Osteocyte (in vitro differentiated cells): ENCODE measurements around the gene HAGHL. TPM values are rescaled to one million over a fixed set of nuclear protein-coding genes. Genes with fewer than 3 reads are reported as not detected.
"Not testable (repeated sequence)": the region's sequence is repeated elsewhere in the genome, so short reads cannot be mapped to it uniquely, and the experiment has no call there.

ENCODE experiments used
- DNase-seq: peaks from one replicate; pipeline ENCODE4 v3.0.0; 2021; ENCODE audit warnings: mixed read lengths; ENCODE audit not compliant: unreplicated experiment; ENCODE audit errors: extremely low spot score
- H3K27ac Mint-ChIP-seq: one replicate; pipeline ENCODE4 v1.8.0; 2021; ENCODE audit warnings: mild to moderate bottlenecking, mixed read lengths; ENCODE audit not compliant: unreplicated experiment
- H3K27me3 Mint-ChIP-seq: one replicate; pipeline ENCODE4 v1.8.0; 2021; ENCODE audit warnings: mixed read lengths; ENCODE audit not compliant: unreplicated experiment
- H3K36me3 Mint-ChIP-seq: one replicate; pipeline ENCODE4 v1.8.0; 2021; ENCODE audit warnings: mixed read lengths; ENCODE audit not compliant: unreplicated experiment
- H3K4me1 Mint-ChIP-seq: one replicate; pipeline ENCODE4 v1.8.0; 2021; ENCODE audit warnings: mixed read lengths; ENCODE audit not compliant: unreplicated experiment
- H3K4me3 Mint-ChIP-seq: one replicate; pipeline ENCODE4 v1.8.0; 2021; ENCODE audit warnings: mild to moderate bottlenecking, moderate library complexity, mixed read lengths; ENCODE audit not compliant: unreplicated experiment
- H3K9me3 Mint-ChIP-seq: one replicate; pipeline ENCODE4 v1.8.0; 2021; ENCODE audit warnings: mixed read lengths; ENCODE audit not compliant: unreplicated experiment
- total RNA-seq: library from RNA; stranded (reverse); gene quantifications from 2 replicates; pipeline ENCODE4 v1.2.1, GENCODE V29; 2021
- TF ChIP-seq, protein P1 (sequence below): fragments of 200-600 bp; sonication (generic); IDR thresholded peaks from 2 replicates; pipeline ENCODE4 v1.5.0; 2021; ENCODE audit warnings: antibody characterized with exemption, mild to moderate bottlenecking, moderate library complexity

The HAGHL gene
- total RNA-seq, 1 donor from 2014 or later = 17.3 TPM

DNA sequence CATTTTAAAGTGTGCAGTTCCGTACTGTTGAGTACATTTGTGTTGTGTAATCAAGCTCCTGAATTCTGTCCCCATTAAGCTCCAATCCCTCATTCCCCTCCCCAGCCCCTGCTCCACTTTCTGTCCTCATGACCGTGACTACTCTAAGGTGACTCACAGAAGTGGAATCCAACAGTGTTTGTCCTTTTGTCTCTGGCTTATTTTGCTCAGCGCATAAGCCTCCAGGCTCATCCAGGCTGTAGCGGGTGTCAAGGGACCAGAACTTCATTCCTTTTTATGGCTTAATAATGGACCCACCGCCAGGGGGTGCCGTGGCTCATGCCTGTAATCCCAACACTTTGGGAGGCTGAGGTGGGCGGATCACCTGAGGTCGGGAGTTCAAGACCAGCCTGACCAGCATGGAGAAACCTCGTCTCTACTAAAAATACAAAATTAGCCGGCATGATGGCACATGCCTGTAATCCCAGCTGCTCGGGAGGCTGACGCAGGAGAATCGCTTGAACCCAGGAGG lies 14.1 kb upstream of the HAGHL start:
- not testable (repeated sequence) for H3K9me3 Mint-ChIP-seq, H3K36me3 Mint-ChIP-seq, H3K27me3 Mint-ChIP-seq, DNase-seq, H3K4me3 Mint-ChIP-seq
- H3K27ac Mint-ChIP-seq = peak overlapping the region; percentile 85
- peaks cover 37% of the 10 kb centered on the region for H3K4me1 Mint-ChIP-seq
- TF ChIP-seq, protein P1, sequence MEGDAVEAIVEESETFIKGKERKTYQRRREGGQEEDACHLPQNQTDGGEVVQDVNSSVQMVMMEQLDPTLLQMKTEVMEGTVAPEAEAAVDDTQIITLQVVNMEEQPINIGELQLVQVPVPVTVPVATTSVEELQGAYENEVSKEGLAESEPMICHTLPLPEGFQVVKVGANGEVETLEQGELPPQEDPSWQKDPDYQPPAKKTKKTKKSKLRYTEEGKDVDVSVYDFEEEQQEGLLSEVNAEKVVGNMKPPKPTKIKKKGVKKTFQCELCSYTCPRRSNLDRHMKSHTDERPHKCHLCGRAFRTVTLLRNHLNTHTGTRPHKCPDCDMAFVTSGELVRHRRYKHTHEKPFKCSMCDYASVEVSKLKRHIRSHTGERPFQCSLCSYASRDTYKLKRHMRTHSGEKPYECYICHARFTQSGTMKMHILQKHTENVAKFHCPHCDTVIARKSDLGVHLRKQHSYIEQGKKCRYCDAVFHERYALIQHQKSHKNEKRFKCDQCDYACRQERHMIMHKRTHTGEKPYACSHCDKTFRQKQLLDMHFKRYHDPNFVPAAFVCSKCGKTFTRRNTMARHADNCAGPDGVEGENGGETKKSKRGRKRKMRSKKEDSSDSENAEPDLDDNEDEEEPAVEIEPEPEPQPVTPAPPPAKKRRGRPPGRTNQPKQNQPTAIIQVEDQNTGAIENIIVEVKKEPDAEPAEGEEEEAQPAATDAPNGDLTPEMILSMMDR = peak; percentile 67

DNA sequence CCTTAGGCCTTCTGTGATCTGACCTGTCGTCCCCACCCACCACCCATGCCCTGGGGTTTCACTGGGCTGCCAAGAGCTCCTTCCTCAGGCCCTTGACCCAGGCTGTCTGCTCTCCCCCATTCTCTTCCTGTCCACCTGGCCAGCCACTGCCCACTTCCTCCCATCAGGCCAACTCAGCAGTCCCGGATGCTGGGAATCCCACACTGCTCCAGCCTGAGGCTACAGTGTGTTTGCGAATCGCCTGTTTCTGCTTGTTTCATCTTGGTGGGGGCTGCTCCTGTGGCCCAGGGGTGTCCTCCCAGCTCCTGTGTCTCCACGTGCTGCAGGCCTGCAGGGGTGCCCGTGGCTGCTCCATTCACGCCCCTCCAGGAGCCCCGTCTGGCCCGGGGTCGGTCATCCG lies 12.8 kb upstream of the HAGHL start:
- DNase-seq = no peak
- H3K4me1 Mint-ChIP-seq = peaks cover 38% of the 10 kb centered on the region
- H3K27ac Mint-ChIP-seq = no peak overlapping the region
- no peaks in the 10 kb centered on the region for H3K36me3 Mint-ChIP-seq
- TF ChIP-seq, protein P1 = no peak
- no peaks in the 10 kb centered on the region for H3K9me3 Mint-ChIP-seq
- no peak overlapping the region for H3K4me3 Mint-ChIP-seq
- H3K27me3 Mint-ChIP-seq = no peaks in the 10 kb centered on the region

DNA sequence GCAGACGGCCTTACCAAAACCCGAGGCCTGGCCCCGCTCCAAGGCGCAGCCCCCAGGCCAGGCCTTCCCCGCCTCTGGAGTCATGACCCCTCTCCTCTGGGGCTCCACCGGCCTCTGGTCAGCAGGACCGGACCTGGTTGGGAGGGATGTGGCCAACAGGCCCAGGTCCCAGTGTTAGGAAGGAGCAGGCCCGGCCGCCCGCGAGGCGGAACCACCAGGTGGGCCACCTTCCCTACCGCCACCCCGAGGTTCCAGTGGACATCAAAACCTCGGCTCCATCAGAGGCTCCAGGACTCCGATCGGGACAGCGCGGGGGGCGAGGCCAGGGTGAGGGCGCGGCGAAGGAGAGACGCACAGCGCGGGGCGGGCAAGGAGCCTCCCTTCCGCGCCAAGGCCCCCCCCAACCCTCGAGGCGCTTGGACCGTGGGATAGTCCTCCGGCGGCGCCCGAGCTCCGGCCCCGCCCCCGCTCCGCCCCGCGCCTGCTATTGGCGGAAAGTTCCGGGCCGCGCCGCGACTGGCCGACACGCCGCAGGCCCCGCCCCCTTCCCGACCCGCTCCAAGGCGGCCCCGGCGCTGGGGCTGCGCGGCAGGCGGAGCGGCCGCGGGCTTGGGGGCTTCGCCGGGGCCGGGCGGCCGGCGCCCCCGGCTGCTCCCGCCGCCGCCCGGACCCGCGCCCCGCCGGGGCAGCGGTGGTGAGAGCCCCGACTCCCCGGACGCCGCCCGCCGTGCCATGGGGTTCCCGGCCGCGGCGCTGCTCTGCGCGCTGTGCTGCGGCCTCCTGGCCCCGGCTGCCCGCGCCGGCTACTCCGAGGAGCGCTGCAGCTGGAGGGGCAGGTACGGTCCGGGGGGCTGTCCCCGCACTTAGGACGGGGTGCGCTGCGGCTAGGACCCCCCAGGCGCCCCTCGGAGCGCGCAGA lies 12.1 kb upstream of the HAGHL start, which contains the start of gene METRN:
Gene METRN, plus strand, starts transcription at position 561 of the 919 bp plus-strand sequence. Its CDS starts 172 bp downstream, at position 733.
- TF ChIP-seq, protein P1 = no peak
- peaks cover 36% of the 10 kb centered on the region for H3K4me1 Mint-ChIP-seq
- no peaks in the 10 kb centered on the region for H3K9me3 Mint-ChIP-seq
- no peaks in the 10 kb centered on the region for H3K27me3 Mint-ChIP-seq
- no peaks in the 10 kb centered on the region for H3K36me3 Mint-ChIP-seq
- peak; percentile 95 for DNase-seq
- H3K4me3 Mint-ChIP-seq = peak within 1 kb of the TSS; percentile 67
- H3K27ac Mint-ChIP-seq = peak within 1 kb of the TSS; percentile 14

DNA sequence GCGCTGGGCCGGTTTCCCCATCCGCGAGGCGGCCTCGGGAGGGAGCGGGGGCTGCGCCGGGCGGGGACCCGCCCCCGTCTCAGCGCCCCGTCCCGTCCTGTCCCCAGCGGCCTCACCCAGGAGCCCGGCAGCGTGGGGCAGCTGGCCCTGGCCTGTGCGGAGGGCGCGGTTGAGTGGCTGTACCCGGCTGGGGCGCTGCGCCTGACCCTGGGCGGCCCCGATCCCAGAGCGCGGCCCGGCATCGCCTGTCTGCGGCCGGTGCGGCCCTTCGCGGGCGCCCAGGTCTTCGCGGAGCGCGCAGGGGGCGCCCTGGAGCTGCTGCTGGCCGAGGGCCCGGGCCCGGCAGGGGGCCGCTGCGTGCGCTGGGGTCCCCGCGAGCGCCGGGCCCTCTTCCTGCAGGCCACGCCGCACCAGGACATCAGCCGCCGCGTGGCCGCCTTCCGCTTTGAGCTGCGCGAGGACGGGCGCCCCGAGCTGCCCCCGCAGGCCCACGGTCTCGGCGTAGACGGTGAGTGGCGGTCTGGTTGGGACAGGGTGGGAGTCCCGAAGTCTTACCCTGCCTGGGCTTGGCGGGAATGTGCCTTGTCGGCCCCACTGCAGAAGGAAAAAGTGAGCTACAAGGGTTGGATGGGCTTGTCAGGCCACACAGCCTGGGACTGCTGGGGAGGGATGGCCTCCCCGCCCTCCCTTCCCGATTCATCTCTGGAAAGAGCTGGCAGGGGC lies 11.3 kb upstream of the HAGHL start:
- H3K27ac Mint-ChIP-seq = peak overlapping the region; percentile 14
- H3K4me3 Mint-ChIP-seq = peak overlapping the region; percentile 67
- TF ChIP-seq, protein P1 = peak; percentile 38

DNA sequence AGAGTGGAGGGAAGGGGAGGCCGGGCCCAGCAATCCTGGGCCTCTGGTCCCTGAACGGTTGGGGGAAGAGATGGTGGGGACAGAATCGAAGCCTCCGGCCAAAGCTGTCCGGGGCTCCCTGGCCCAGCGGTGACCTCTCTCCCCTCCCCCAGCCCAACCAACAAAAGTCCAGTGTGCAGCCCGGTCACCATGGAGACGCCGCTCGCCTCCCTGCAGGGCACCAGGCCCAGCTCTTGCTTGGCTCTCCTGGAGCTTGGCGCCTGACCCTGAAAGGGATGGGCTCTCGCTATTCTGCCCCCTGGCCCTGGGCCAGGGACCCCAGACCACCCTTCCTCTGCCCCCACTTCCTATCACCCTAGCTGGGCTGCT lies 10.7 kb upstream of the HAGHL start:
- DNase-seq = no peak
- Mint-ChIP-seq H3K27me3 (no peaks in the 10 kb centered on the region), H3K4me1 (peaks cover 37% of the 10 kb centered on the region), H3K36me3 (no peaks in the 10 kb centered on the region), H3K27ac (peak overlapping the region; percentile 14), H3K4me3 (peak overlapping the region; percentile 67), H3K9me3 (no peaks in the 10 kb centered on the region)
- TF ChIP-seq, protein P1 = no peak

More for the DNA sequence above, 11.3 kb upstream of the HAGHL start:
- Mint-ChIP-seq H3K27me3 (no peaks in the 10 kb centered on the region), H3K36me3 (no peaks in the 10 kb centered on the region), H3K9me3 (no peaks in the 10 kb centered on the region), H3K4me1 (peaks cover 39% of the 10 kb centered on the region)
- DNase-seq = no peak
